Measurements from ENCODE around the gene HEATR5A. TPM values are rescaled to one million over a fixed set of nuclear protein-coding genes. Genes with fewer than 3 reads are reported as not detected.

Gene HEATR5A
- polyA plus RNA-seq, 1 of the 3 experiments (the other 2 are of a cell fraction): 7.1 TPM

GRCh38 chr14:31389946-31390345 is 30.4 kb downstream of the HEATR5A start (continued):
- TF ChIP-seq SMC3 (IDR thresholded peaks at IDR 0.05; ENCODE audit: low read depth, low read length): no peak
- no peak for TF ChIP-seq MXI1 (IDR thresholded peaks at IDR 0.05; ENCODE audit: low read depth, low read length)
- TF ChIP-seq MEF2A (IDR thresholded peaks at IDR 0.05; ENCODE audit: borderline replicate concordance, low read depth): no peak
- TF ChIP-seq YY1 (IDR thresholded peaks at IDR 0.05; ENCODE audit: low read depth): no peak

DNA sequence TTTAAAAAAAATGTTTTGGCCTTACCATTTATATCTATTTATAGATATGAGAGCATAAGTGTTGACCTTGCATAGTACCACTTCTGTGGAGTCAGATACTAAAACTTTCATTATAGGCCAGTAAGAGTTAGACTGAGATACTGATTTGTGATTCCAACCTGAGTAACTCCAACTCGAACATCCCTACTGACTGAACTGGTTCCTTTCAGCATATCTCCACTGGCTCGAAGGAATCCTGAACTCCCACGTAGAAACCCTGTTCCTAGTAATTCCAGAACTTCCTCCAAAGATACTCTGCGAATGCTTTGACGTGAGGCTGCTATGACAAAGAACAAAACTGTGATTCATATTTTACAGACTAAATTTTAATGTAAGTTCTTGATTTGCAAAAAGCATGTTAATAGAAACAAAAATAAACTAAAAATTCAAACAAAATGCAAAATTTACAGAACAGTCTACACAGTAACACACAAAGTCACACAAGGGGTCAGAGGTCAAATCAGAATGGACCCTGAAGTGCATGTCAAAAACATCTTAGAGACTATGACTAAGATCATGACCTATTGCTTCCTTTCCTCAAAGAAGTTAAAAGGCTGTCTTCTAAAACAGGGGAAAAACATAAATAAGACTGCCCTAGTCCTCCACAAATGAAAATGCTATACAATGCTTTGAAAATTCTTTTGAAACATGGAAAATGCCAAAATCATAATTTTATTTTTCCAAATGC is 31.5 kb downstream of the HEATR5A start:
- Histone ChIP-seq H3K9me2 (no peaks in the 10 kb centered on the region), H2AFZ (ENCODE audit: low read depth) (no peak overlapping the region), H4K20me1 (ENCODE audit: insufficient read depth) (no peaks in the 10 kb centered on the region), H3K9ac (no peak overlapping the region), H3K4me1 (ENCODE audit: control insufficient read depth in 1 of 2, insufficient read depth in 2 of 2, low read depth in 1 of 2, low read length in 1 of 2) (no peaks in the 10 kb centered on the region), H3K36me3 (replicated peaks in 1 of 2; ENCODE audit: control insufficient read depth in 1 of 2, insufficient read depth in 2 of 2, low read length in 1 of 2) (peaks cover 22 to 25% of the 10 kb centered on the region in 2 experiments), H3K27me3 (ENCODE audit: insufficient read depth) (no peaks in the 10 kb centered on the region), H3K9me3 (no peaks in the 10 kb centered on the region), H3K4me3 (ENCODE audit: low read depth in 2 of 2, low read length in 1 of 2) (no peak overlapping the region), H3K27ac (ENCODE audit: low read depth in 2 of 2, low read length in 1 of 2) (no peak overlapping the region), H3K4me2 (no peak overlapping the region), H3F3A (replicated peaks; ENCODE audit: insufficient read depth) (no peaks in the 10 kb centered on the region), H3K79me2 (ENCODE audit: insufficient read depth) (no peaks in the 10 kb centered on the region)
- ChIA-PET CTCF (no interaction called here), POLR2A (no interaction called here)
- TF ChIP-seq NFIC (IDR thresholded peaks at IDR 0.05; ENCODE audit: borderline replicate concordance): no peak
- no peak for TF ChIP-seq CHD2 (IDR thresholded peaks at IDR 0.05; ENCODE audit: low read length, partially characterized antibody)
- no peak for TF ChIP-seq NRF1 (IDR thresholded peaks at IDR 0.05; ENCODE audit: low read depth, low read length)
- TF ChIP-seq CTCF (IDR thresholded peaks at IDR 0.05): no peak
- TF ChIP-seq TAF1 (IDR thresholded peaks at IDR 0.05; ENCODE audit: borderline replicate concordance, low read depth, low read length): no peak
- no peak for TF ChIP-seq IRF3 (IDR thresholded peaks at IDR 0.05; ENCODE audit: low read depth, low read length)
- no peak for TF ChIP-seq TCF12 (IDR thresholded peaks at IDR 0.05)
- no peak for TF ChIP-seq MEF2A (IDR thresholded peaks at IDR 0.05; ENCODE audit: borderline replicate concordance, low read depth)
- 95% methylated on average over 5 of the region's 5 CpGs for WGBS (ENCODE audit: low lambda C conversion rate)
- no peak for DNase-seq

GRCh38 chr14:31387091-31387490 is 33.3 kb downstream of the HEATR5A start:
- 96% methylated on average over 7 of the region's 7 CpGs for WGBS (ENCODE audit: low lambda C conversion rate)
- Histone ChIP-seq H2AFZ (ENCODE audit: low read depth) (no peak overlapping the region), H3K4me1 (ENCODE audit: control insufficient read depth in 1 of 2, insufficient read depth in 2 of 2, low read depth in 1 of 2, low read length in 1 of 2) (no peaks in the 10 kb centered on the region)
- TF ChIP-seq, protein P1, sequence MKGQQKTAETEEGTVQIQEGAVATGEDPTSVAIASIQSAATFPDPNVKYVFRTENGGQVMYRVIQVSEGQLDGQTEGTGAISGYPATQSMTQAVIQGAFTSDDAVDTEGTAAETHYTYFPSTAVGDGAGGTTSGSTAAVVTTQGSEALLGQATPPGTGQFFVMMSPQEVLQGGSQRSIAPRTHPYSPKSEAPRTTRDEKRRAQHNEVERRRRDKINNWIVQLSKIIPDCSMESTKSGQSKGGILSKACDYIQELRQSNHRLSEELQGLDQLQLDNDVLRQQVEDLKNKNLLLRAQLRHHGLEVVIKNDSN (IDR thresholded peaks at IDR 0.05; ENCODE audit: borderline replicate concordance, low read depth): no peak
- TF ChIP-seq SMC3 (IDR thresholded peaks at IDR 0.05; ENCODE audit: low read depth, low read length) (no peak), ELF1 (IDR thresholded peaks at IDR 0.05) (no peak), IRF3 (IDR thresholded peaks at IDR 0.05; ENCODE audit: low read depth, low read length) (no peak), RAD21 (IDR thresholded peaks at IDR 0.05; ENCODE audit: low read length) (no peak), NFIC (IDR thresholded peaks at IDR 0.05; ENCODE audit: borderline replicate concordance) (no peak), YY1 (IDR thresholded peaks at IDR 0.05; ENCODE audit: low read depth) (no peak), TCF12 (IDR thresholded peaks at IDR 0.05) (no peak), RCOR1 (IDR thresholded peaks at IDR 0.05; ENCODE audit: low read length) (no peak), FOXM1 (IDR thresholded peaks at IDR 0.05; ENCODE audit: low read depth) (no peak), RFX5 (IDR thresholded peaks at IDR 0.05; ENCODE audit: low read length) (no peak), EZH2phosphoT487 (IDR thresholded peaks at IDR 0.05; ENCODE audit: borderline replicate concordance, low read depth) (no peak), RXRA (IDR thresholded peaks at IDR 0.05; ENCODE audit: borderline replicate concordance, low read depth) (no peak), GATA2 (CRISPR knock-in tag; IDR thresholded peaks at IDR 0.05) (no peak)

More at GRCh38 chr14:31387091-31387490, 33.3 kb downstream of the HEATR5A start:
- Histone ChIP-seq H3K4me2 (no peak overlapping the region), H3K9ac (no peak overlapping the region), H3K9me2 (no peaks in the 10 kb centered on the region), H3F3A (replicated peaks; ENCODE audit: insufficient read depth) (no peaks in the 10 kb centered on the region), H3K27me3 (ENCODE audit: insufficient read depth) (no peaks in the 10 kb centered on the region), H3K9me3 (no peaks in the 10 kb centered on the region), H3K27ac (ENCODE audit: low read depth in 2 of 2, low read length in 1 of 2) (no peak overlapping the region), H3K4me3 (ENCODE audit: low read depth in 2 of 2, low read length in 1 of 2) (no peak overlapping the region), H3K79me2 (ENCODE audit: insufficient read depth) (no peaks in the 10 kb centered on the region), H4K20me1 (ENCODE audit: insufficient read depth) (no peaks in the 10 kb centered on the region), H3K36me3 (replicated peaks in 1 of 2; ENCODE audit: control insufficient read depth in 1 of 2, insufficient read depth in 2 of 2, low read length in 1 of 2) (peaks cover 30 to 32% of the 10 kb centered on the region in 2 experiments)
- POLR2A ChIA-PET: no interaction called here
- CTCF ChIA-PET: interaction anchor here (0.7 kb wide), 1 partner anchor 15 kb away, joined by 3 read pairs; no protein-coding TSS in a partner anchor
- no peak for DNase-seq
